Putamen (tissue), 1 donor: ENCODE data around the gene GPR137.
"Not testable (repeated sequence)": the region's sequence is repeated elsewhere in the genome, so short reads cannot be mapped to it uniquely, and the experiment has no call there.

Experiments used
- DNase-seq: peaks from one replicate; pipeline ENCODE4 v3.0.0-alpha.2; 2016; ENCODE audit warnings: low spot score

Gene GPR137

DNA sequence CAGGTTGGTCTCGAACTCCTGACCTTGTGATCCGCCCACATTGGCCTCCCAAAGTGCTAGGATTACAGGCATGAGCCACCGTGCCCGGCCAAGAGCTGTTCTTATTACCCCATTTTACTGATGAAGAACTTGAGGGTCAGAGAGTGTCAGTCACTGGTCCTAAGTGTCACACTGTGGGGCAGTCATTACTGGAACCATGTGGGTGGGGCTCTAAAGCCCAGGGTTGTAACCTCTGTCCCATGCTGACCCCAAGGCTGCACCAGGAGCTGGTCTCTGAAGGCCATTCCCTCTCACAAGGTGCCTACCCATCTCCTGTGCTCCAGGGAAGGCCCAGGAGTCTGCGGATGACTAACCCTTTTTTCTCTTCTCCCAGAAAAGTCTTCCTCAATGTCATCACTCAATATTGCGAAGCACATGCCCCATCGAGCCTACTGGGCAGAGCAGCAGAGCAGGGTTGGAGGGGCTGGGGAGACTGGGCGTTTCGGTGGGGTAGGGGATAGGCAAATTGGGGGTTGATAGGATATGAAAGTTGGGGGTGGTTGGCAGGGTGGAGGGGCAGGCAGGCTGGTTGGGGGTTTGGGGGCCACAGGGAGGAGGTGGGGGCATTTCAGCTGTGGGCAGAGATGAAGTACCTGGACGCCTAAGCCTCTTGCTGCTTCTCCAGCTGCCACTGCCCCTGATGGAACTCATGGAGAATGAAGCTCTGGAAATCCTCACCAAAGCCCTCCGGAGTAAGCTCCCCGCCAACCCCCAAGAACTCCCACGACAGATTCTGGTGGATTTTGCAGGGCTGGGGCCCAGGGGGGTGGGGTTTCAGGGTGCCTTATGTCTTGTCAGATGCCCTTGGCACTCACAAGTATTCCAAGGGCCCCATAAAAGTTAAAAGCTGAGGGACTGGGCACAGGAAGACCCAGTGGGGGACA, 17.7 kb downstream of the GPR137 start:
- DNase-seq, result no peak

DNA sequence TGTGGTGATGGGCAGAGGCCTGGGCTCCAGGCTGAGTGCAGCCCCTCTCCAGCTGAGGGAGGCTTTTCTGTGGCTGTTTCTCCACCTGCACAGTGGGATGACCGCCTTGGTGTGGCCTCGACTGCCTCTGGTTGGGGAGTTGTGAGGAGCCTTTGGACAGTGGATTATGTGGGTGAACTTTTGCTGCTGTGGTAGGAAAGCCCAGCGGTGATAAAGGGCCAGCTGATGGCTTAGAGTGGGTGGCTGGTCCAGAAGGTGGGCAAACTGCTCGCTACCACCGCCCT, 18.3 kb downstream of the GPR137 start:
- DNase-seq, result no peak

DNA sequence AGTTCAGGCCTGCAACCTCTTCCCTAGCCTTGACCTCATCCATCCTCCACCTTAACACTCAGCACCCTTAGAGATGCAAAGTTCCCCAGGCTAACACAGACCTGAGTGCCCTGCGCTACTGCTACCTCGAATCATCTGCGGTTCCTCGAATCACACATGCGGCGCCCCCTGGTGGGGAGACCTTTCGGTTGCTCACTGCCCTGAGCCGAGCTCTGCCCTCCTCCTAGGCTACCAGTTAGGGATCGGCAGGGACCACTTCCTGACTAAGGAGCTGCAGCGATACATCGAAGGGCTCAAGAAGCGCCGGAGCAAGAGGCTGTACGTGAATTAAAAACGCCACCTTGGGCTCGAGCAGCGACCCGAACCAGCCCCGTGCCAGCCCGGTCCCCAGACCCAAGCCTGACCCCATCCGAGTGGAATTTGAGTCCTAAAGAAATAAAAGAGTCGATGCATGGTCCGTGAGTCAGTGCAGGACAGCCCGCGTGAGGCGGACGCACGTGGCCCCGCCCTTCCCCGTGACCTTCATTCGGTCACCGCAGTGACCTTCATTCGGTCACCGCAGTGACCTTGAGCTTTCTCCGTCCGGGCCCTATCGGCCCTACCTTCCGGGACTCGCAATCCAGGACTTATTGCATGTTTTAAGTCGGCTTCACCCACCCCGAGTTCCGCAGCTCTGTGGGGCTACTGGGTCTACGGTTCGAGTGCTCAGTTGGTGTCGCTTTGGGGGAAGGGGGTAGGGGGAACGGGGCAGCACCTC, 18.8 kb downstream of the GPR137 start:
- DNase-seq, result peak; percentile 85

DNA sequence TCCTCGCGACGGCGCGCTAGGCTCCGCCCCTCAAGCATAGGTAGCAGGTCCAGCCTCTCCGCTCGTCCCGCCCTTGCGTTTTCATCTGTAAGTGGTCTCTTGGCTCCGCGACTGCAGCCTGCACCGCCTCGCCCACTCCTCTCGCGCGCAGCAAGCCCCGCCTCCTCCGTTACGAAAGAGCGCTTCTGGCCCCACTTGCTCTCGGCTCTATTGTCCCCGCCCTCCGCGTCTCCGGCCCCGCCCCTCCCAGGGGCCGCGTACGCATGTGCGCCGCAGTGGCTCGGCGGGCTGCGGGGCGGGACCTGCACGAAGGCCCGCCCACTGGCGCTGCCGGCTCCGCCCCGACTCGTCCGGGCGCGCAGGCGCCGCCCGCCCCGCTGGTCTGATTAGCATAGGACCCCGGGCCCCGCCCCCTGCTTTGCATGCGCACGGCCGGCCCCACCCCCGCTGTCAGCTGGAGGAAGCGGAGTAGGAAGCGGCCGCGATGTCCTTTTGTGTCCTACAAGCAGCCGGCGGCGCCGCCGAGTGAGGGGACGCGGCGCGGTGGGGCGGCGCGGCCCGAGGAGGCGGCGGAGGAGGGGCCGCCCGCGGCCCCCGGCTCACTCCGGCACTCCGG, 19.5 kb downstream of the GPR137 start, which contains the start of gene ESRRA:
TSS of gene ESRRA (plus strand) at position 450 of the 616 bp plus-strand sequence. CDS start 1,656 bp downstream, outside the sequence.
- DNase-seq, result peak; percentile 99

DNA sequence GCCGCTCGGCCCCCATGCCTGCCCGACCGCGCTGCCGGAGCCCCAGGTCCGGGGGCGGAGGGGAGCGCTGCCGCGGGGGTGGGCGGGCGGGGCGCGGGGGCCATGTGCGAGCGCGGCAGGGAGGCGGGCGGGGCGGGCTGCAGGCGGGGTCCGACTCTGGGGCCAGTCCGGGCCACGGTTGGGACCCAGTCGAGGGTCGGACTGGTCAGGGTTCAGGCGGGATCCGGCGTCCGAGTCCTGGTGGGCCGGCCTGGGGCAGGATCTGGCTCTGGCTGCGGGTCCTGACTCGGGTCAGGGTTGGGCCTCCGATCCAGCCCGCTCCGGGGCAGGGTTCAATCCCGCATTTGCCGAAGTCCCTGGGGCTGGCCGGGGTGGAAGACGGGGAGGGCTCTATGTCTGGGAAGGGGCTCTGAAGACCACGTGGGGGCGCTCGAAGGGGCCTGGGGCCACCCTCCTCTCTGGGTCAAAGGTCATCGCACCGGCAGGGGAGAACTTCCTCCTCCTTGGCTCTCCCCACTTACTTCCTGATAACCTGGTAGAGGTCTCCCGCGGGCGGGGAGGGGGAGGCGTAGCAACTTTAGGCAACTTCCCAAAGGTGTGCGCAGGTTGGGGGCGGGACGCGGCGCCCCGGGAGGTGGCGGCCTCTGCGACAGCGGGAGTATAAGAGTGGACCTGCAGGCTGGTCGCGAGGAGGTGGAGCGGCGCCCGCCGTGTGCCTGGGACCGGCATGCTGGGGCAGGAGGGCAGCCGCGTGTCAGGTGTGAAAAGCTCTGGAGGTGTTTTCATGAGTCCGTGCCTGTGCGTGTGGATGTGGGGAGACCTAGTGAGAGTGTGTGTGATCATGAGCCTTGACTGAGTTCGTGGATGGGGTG, 20.3 kb downstream of the GPR137 start:
- peak; percentile 63 for DNase-seq

DNA sequence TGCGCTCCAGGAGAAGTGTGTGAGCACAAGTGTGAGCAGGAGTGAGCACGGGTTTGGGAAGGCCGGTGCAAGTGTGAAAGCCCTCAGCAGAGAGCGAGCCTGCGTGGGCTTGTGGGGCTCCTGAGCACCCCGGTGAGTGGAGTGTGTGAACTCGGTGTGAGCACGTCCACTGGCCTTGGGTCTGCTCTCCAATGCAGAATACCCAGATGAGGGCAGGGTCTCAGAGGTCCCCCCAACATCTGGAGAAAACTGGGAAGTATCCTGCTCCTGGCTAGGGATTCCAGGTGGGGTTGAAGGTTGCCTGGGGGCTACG, 20.9 kb downstream of the GPR137 start:
- no peak for DNase-seq

DNA sequence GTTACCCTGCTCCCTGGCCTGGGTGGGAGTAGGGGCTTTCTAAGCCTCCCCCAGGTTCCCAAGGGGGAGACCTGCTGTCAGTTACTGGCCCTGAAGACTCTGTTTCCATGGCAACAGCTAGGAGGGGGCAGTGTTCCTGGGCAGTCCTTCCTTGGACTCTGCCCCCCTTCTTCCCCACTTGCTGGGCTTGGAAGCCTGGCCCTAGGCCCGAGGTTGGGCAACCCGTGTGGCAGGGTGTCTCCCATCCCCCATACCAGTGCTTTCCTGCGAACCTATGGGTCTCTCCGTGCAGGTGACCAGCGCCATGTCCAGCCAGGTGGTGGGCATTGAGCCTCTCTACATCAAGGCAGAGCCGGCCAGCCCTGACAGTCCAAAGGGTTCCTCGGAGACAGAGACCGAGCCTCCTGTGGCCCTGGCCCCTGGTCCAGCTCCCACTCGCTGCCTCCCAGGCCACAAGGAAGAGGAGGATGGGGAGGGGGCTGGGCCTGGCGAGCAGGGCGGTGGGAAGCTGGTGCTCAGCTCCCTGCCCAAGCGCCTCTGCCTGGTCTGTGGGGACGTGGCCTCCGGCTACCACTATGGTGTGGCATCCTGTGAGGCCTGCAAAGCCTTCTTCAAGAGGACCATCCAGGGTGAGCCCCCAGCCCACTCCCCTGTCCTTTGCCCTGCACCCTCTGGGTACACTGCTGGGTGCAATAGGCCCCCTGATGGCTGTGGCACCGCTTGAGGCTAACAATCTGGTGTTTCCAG, 21.4 kb downstream of the GPR137 start:
- DNase-seq, result no peak

DNA sequence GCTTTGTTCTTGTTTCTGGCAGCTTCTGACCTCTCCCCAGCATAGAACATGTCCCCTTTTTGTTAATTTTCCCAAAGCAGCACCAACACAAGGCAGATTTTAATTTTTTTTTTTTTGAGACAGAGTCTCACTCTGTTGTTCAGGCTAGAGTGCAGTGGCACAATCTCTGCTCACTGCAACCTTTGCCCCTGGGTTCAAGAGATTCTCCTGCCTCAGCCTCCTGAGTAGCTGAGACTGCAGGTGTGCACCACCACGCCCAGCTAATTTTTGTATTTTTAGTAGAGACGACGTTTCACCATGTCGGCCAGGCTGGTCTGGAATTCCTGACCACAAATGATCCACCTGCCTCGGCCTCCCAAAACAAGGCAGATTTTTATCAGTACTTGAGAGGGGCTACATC, 22.1 kb downstream of the GPR137 start:
- DNase-seq, result not testable (repeated sequence)

DNA sequence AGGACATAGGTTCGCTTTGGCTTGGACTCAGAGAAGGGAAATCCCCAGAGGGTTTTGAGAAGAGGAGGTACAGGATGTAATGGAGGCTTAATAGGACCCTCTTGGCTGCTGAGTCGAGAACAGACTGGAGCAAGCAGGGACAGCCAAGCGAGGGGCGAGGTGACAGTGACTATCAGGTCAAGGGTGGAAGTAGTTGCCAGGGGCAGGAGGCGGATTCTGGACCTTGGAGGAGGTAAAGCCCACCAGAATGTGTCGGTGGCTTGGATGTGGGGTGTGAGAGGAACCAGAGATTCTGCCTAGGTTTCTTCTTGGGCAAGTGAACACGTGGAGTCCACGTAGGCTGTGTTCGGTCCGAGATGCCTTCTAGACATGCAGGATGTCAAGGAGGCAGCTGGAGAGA, 27.3 kb downstream of the GPR137 start:
- no peak for DNase-seq

DNA sequence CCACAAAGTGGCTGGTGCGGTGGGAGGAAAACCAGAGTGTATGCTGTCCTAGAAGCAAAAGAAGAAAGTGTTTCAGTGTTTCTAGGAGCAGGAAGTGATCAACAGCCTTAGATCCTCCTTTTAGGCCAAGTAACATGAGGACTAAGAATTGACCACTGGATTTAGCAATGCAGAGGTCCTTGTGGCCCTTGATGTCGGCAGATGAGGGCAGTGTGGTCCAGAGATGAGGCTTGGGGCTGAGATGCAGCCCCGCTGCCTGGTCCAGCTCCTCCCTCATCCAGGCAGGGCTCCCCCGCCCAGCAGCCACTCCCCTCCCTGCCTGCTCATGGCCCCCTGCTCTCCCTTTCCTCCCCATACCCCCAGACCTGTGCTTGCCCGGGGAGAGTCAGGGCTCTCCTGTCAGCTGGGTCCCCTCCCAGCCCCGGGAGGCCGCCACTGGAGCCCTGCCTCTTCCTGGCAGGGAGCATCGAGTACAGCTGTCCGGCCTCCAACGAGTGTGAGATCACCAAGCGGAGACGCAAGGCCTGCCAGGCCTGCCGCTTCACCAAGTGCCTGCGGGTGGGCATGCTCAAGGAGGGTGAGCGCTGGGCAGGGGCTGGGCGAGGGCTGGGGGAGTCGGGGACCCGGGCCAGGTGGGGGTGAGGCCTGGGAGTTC, 28.0 kb downstream of the GPR137 start:
- DNase-seq, result no peak

DNA sequence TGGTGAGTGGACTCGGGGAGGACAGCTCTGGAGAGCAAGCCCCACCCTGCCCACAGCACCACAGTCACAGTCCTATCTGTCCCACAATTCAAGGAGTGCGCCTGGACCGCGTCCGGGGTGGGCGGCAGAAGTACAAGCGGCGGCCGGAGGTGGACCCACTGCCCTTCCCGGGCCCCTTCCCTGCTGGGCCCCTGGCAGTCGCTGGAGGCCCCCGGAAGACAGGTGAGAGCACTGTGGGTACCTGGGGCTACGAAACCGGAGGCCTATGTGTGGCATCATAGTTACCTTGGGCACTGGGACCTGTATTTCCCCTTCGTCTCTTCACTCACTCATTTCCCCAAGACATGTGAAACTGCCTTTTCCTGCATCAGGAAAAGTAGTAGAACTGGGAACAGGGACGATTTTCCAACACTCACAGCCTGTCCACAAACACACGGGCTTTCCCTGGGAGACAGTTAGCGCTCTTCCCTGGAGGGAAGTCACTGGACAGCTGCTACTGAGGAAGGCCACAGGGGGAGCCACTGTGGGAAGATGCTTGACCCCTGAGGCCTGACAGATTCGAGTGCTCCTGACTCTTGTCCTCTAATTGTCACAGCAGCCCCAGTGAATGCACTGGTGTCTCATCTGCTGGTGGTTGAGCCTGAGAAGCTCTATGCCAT, 28.6 kb downstream of the GPR137 start:
- DNase-seq, result no peak

DNA sequence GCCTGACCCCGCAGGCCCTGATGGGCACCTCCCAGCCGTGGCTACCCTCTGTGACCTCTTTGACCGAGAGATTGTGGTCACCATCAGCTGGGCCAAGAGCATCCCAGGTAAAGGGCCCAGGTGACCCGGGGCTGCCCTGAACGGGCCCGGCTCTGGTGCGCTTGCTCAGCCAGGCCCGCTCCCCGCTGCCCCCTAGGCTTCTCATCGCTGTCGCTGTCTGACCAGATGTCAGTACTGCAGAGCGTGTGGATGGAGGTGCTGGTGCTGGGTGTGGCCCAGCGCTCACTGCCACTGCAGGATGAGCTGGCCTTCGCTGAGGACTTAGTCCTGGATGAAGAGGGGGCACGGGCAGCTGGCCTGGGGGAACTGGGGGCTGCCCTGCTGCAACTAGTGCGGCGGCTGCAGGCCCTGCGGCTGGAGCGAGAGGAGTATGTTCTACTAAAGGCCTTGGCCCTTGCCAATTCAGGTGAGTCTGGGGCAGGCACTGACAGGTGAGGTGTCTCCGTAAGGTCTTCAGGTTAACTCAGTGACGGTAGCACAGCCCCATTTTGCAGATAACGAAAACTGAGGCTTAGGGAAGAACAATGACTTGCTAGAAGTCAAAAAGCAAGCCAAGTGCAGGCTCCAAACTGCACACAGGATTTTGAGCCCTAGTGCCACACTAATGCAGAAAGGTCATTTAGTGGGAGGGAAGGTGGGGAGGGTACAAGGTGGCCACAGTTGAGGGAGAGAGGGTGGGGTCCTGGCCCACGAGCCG, 29.3 kb downstream of the GPR137 start:
- DNase-seq, result no peak

DNA sequence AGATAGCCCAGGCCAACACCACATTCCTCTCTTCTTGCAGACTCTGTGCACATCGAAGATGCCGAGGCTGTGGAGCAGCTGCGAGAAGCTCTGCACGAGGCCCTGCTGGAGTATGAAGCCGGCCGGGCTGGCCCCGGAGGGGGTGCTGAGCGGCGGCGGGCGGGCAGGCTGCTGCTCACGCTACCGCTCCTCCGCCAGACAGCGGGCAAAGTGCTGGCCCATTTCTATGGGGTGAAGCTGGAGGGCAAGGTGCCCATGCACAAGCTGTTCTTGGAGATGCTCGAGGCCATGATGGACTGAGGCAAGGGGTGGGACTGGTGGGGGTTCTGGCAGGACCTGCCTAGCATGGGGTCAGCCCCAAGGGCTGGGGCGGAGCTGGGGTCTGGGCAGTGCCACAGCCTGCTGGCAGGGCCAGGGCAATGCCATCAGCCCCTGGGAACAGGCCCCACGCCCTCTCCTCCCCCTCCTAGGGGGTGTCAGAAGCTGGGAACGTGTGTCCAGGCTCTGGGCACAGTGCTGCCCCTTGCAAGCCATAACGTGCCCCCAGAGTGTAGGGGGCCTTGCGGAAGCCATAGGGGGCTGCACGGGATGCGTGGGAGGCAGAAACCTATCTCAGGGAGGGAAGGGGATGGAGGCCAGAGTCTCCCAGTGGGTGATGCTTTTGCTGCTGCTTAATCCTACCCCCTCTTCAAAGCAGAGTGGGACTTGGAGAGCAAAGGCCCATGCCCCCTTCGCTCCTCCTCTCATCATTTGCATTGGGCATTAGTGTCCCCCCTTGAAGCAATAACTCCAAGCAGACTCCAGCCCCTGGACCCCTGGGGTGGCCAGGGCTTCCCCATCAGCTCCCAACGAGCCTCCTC, 30.2 kb downstream of the GPR137 start:
- DNase-seq, result not testable (repeated sequence)

DNA sequence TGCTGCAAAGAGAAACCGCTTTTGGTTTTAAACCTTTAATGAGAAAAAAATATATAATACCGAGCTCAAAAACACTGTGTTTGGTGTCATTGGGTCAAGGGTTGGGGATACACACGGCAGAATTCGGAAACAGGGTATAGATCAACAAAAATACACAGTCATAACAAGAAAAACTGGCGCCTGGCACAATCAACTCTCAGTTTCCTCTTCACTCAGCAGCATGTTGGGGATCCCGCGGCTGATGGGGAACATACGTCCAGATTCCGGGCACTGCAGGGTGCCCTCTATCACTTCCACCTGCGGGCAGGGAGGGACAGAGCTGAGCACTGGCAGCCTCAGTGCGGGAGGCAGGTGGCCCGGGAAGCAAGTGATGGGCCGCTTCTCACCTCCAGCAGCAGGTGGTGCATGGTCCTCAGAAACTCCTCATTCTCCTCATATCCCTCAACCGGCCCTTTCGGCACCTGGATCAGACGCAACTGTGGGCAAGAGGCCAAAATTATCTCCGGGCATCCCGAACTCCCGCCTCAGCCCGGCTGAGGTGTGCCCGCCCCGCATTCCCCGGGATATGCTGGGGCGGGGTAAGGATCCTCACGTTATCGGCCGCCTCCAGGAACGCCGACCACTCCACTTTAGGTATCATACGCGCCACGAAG, 31.1 kb downstream of the GPR137 start:
- no peak for DNase-seq

DNA sequence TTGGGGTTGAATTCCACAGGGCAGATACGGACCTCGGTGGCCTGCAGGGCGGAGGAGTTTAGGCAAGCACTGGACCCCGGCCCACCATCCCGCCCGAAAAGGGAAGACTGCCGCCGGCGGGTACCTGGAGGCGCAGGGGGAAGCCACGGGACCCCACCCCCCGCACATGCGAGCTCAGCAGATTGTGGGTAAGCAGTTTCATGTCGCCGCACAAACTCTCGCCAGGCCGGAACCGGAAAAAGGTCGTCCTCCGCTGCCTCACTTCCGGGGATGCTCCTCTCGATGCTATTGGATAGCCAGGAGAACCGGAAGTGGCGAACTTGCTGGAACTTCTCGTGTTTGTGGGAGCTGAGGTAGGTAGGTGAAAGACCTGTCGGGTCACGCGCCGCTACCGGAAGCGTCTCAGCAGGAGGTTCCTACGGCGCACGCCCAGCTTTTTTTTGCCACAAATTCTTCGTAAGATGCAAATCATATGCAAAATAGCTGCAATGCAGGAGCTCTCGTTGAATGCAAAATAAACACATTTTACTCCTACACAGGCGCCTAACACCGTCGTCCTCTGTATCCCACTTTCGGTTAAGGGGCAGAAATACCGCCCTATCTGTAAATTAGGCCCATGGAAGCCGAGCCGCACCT, 31.8 kb downstream of the GPR137 start, which contains the start of gene TRMT112:
TSS of gene TRMT112 (minus strand) at position 235 of the 636 bp plus-strand sequence. CDS start at position 202, 33 bp downstream.
- DNase-seq, result peak; percentile 98

DNA sequence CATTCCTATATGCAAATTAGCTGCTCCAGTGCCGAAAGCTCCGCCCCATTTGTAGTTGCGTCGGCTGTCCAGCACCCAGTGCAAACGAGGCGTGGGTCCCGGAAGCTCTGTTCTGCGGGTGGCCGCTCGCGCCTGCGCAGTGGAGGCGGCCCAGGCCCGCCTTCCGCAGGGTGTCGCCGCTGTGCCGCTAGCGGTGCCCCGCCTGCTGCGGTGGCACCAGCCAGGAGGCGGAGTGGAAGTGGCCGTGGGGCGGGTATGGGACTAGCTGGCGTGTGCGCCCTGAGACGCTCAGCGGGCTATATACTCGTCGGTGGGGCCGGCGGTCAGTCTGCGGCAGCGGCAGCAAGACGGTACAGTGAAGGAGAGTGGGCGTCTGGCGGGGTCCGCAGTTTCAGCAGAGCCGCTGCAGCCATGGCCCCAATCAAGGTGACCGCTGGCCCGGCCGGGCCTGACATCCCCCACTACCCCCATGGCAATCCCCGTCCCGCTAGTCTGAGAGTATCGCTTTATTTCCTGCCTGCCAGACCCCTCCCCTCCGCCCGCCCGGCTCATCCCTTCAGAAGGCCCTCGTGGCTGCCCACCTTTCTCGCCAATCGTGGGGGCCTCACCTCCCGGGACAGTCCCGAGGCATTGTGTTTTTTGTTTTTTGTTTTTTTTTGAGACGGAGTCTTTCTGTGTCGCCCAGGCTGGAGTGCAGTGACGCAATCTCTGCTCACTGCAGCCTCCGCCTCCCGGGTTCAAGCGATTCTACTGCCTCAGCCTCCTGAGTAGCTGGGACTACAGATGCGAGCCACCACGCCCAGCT, 32.5 kb downstream of the GPR137 start, which contains the start of gene PRDX5:
TSS of gene PRDX5 (plus strand) at position 161 of the 805 bp plus-strand sequence. CDS start at position 256, 95 bp downstream.
- DNase-seq, result peak; percentile 99
